ENCODE data around the gene THADA.

The THADA gene

GRCh38 chr2:43183743-43184142 is 412.1 kb downstream of the THADA start (continued):
- TF ChIP-seq CTCF (tag by site-specific recombination; IDR thresholded peaks at IDR 0.05): no peak
- TF ChIP-seq ZBTB49 (tag by site-specific recombination; IDR thresholded peaks at IDR 0.05; ENCODE audit: low read depth): no peak
- no peak for TF ChIP-seq GLIS1 (tag by site-specific recombination; IDR thresholded peaks at IDR 0.05)
- TF ChIP-seq ZNF292 (tag by site-specific recombination; IDR thresholded peaks at IDR 0.05; ENCODE audit: borderline replicate concordance, low read depth): no peak
- no peak for TF ChIP-seq ZSCAN23 (tag by site-specific recombination; IDR thresholded peaks at IDR 0.05)
- TF ChIP-seq SETDB1 (IDR thresholded peaks at IDR 0.05; ENCODE audit: insufficient read length, low read length): no peak
- TF ChIP-seq ZNF623 (tag by site-specific recombination; IDR thresholded peaks at IDR 0.05): no peak
- TF ChIP-seq ZNF768 (tag by site-specific recombination; IDR thresholded peaks at IDR 0.05): no peak

- H3K36me3 ChIP-seq (ENCODE audit: control insufficient read depth in 2 of 2, insufficient read depth in 1 of 2, low read length in 2 of 2): no peaks in the 10 kb centered on the region
- no peak overlapping the region for H3K4me3 ChIP-seq (ENCODE audit: low read depth, low read length)
- no peaks in the 10 kb centered on the region for H3K9me3 ChIP-seq (ENCODE audit: control insufficient read depth, insufficient read depth, low read depth, low read length)
- ChIA-PET POLR2A (interaction anchor here (1.0 to 2.8 kb wide), 2 partner anchors 40 to 46 kb away, joined by 3 to 10 read pairs; partner anchors contain the start of gene ZFP36L2), CTCF (interaction anchor here (0.8 to 4.0 kb wide), 3 partner anchors 11 to 157 kb away, joined by 3 to 23 read pairs (median 3); no protein-coding TSS in a partner anchor)
- TF ChIP-seq KLF1 (tag by site-specific recombination; IDR thresholded peaks at IDR 0.05) (no peak), TSHZ1 (tag by site-specific recombination; IDR thresholded peaks at IDR 0.05; ENCODE audit: borderline replicate concordance) (no peak), ZBTB10 (tag by site-specific recombination; IDR thresholded peaks at IDR 0.05) (no peak), ZNF791 (tag by site-specific recombination; IDR thresholded peaks at IDR 0.05) (no peak), ZNF664 (tag by site-specific recombination; IDR thresholded peaks at IDR 0.05) (no peak)
- peaks cover 8% of the 10 kb centered on the region; the same call in 1 of the 2 replicates for H3K4me1 ChIP-seq (ENCODE audit: control insufficient read depth, insufficient read depth, low read length)
- H3K27ac ChIP-seq (ENCODE audit: extremely low read depth, low read depth, low read length): no peak overlapping the region
Observed at GRCh38 chr2:43180897-43181296, 414.9 kb downstream of the THADA start.

Measured in HEK293 (cell line).